ENCODE data around the gene C1QA. TPM values are rescaled to one million over a fixed set of nuclear protein-coding genes. Genes with fewer than 3 reads are reported as not detected.

C1QA gene
- total and polyA plus RNA-seq, 3 donors from 2014 or later, result 8.7 to 142 (median 29.8) TPM

DNA sequence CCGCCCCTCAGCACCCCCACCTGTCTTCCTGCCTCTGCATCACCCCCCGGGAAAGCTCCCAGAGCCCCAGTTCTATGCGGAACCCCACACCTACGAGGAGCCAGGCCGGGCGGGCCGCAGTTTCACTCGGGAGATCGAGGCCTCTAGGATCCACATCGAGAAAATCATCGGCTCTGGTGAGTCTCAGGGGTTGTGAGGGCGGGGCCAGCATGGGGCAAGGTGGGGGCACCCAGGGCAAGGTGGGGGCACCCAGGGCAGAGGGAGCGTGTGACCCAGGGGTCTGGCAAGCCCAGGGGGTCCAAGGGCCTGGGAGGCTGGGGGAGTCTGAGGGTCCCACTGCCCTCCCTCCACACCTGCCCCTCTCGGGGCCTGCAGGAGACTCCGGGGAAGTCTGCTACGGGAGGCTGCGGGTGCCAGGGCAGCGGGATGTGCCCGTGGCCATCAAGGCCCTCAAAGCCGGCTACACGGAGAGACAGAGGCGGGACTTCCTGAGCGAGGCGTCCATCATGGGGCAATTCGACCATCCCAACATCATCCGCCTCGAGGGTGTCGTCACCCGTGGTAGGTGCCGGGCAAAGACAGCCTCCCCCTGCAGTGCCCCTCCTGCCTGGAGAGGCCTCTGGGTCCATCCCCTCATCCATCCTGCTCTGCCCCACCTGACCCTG lies 39.0 kb upstream of the C1QA start:
- 86 to 89% methylated on average over 12 to 30 of the region's 30 CpGs for WGBS, 2 donors
- Histone ChIP-seq H3K4me3 (no peak overlapping the region), H3K27ac (no peak overlapping the region), H3K36me3 (ENCODE audit: low read depth, missing control alignments) (no peaks in the 10 kb centered on the region), H3K27me3 (no peaks in the 10 kb centered on the region), H3K9me3 (no peaks in the 10 kb centered on the region), H3K4me1 (no peaks in the 10 kb centered on the region)
- TF ChIP-seq POLR2A (IDR thresholded peaks at IDR 0.05), result no peak
- TF ChIP-seq, protein P1, sequence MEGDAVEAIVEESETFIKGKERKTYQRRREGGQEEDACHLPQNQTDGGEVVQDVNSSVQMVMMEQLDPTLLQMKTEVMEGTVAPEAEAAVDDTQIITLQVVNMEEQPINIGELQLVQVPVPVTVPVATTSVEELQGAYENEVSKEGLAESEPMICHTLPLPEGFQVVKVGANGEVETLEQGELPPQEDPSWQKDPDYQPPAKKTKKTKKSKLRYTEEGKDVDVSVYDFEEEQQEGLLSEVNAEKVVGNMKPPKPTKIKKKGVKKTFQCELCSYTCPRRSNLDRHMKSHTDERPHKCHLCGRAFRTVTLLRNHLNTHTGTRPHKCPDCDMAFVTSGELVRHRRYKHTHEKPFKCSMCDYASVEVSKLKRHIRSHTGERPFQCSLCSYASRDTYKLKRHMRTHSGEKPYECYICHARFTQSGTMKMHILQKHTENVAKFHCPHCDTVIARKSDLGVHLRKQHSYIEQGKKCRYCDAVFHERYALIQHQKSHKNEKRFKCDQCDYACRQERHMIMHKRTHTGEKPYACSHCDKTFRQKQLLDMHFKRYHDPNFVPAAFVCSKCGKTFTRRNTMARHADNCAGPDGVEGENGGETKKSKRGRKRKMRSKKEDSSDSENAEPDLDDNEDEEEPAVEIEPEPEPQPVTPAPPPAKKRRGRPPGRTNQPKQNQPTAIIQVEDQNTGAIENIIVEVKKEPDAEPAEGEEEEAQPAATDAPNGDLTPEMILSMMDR (IDR thresholded peaks at IDR 0.05), result no peak
- no peak for DNase-seq
- intact Hi-C loops (cut with DNase I; ENCODE audit: low total_unique reads), result no loop called here

DNA sequence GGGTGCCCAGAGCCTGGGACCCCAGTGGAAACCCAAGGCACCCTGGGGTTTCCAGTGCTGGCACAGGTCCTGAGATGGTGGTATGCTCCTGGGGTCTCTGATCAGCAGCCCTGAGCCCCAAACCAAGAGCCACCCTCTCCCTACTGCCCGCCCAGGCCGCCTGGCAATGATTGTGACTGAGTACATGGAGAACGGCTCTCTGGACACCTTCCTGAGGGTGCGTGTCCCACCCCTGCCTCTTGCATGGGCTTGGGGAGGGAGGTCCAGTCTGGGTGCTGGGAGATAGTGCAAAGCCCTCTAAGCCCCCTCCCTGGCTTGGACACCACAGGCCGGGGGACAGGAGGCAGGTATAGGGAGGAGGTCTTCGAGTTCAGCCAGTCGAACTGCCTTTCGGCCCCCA lies 38.4 kb upstream of the C1QA start:
- Histone ChIP-seq H3K4me3 (no peak overlapping the region), H3K27ac (no peak overlapping the region), H3K4me1 (no peaks in the 10 kb centered on the region), H3K27me3 (no peaks in the 10 kb centered on the region), H3K36me3 (ENCODE audit: low read depth, missing control alignments) (no peaks in the 10 kb centered on the region), H3K9me3 (no peaks in the 10 kb centered on the region)
- intact Hi-C loops (cut with DNase I; ENCODE audit: low total_unique reads), result no loop called here
- DNase-seq, result no peak
- WGBS, 2 donors, result 89 to 90% methylated on average over 8 of the region's 8 CpGs
- TF ChIP-seq, protein P1 (IDR thresholded peaks at IDR 0.05), result no peak
- no peak for TF ChIP-seq POLR2A (IDR thresholded peaks at IDR 0.05)

DNA sequence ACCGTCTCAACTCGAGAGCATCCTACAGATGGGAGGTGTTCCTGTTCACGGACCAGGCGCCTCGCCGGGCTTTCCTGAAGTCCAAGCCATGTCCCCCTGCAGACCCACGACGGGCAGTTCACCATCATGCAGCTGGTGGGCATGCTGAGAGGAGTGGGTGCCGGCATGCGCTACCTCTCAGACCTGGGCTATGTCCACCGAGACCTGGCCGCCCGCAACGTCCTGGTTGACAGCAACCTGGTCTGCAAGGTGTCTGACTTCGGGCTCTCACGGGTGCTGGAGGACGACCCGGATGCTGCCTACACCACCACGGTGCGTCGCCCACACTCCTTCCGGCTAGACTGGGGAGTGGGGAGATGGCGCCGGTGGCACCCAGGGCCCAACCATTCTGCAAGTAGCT lies 37.7 kb upstream of the C1QA start:
- no peaks in the 10 kb centered on the region for H3K27me3 ChIP-seq
- intact Hi-C loops (cut with DNase I; ENCODE audit: low total_unique reads), result no loop called here

DNA sequence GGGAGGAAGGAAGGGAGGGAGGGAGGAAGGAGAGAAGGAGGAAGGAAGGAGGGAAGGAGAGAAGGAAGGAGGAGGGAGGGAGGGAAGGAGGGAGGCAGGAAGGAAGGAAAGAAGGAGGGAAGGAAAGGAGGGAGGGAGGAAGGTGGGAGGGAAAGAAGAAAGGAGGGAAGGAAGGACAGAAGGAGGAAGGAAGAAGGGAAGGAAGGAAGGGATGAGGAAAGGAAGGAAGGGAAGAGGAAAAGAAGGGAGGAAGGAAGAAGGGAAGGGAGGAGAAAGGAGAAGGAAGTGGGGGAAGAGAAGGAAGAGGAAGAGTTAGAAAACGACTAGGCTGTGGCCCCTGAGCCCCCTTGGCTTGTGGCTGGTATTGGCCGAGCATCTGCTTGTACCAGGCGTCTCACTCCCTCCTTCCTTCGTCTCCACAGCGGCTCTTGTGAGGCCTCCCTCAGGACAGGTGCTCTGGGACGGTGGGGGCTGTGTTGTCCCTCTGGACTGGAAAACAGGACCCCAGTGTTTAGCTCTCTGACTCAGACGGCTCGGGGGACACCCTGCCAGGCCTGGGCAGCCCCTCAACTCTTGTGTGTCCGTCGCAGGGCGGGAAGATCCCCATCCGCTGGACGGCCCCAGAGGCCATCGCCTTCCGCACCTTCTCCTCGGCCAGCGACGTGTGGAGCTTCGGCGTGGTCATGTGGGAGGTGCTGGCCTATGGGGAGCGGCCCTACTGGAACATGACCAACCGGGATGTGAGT lies 36.2 kb upstream of the C1QA start:
- H3K27me3 ChIP-seq, result no peaks in the 10 kb centered on the region
- intact Hi-C loops (cut with DNase I; ENCODE audit: low total_unique reads), result no loop called here
- no peaks in the 10 kb centered on the region for H3K36me3 ChIP-seq (ENCODE audit: low read depth, missing control alignments)
- no peak for TF ChIP-seq POLR2A (IDR thresholded peaks at IDR 0.05)
- TF ChIP-seq, protein P1 (IDR thresholded peaks at IDR 0.05), result no peak
- no peaks in the 10 kb centered on the region for H3K4me1 ChIP-seq
- WGBS, 2 donors, result 20 to 54% methylated on average over 3 to 22 of the region's 22 CpGs
- H3K9me3 ChIP-seq, result no peaks in the 10 kb centered on the region
- H3K27ac ChIP-seq, result no peak overlapping the region
- H3K4me3 ChIP-seq, result no peak overlapping the region
- no peak for DNase-seq

More for the DNA sequence above, 37.7 kb upstream of the C1QA start:
- H3K4me3 ChIP-seq, result no peak overlapping the region
- WGBS, 2 donors, result 78 to 79% methylated on average over 13 to 24 of the region's 24 CpGs
- no peaks in the 10 kb centered on the region for H3K4me1 ChIP-seq
- no peak overlapping the region for H3K27ac ChIP-seq
- no peak for DNase-seq
- no peaks in the 10 kb centered on the region for H3K9me3 ChIP-seq
- no peaks in the 10 kb centered on the region for H3K36me3 ChIP-seq (ENCODE audit: low read depth, missing control alignments)
- TF ChIP-seq POLR2A (IDR thresholded peaks at IDR 0.05), result no peak
- TF ChIP-seq, protein P1 (IDR thresholded peaks at IDR 0.05), result no peak
